Midbrain (tissue), 1 donor: ENCODE data around the gene CPNE7.
"Not testable (repeated sequence)": the region's sequence is repeated elsewhere in the genome, so short reads cannot be mapped to it uniquely, and the experiment has no call there.

Experiments
- DNase-seq: peaks from one replicate; lab custom pipeline; 2025; lab: John Stamatoyannopoulos, UW

CPNE7 gene

DNA sequence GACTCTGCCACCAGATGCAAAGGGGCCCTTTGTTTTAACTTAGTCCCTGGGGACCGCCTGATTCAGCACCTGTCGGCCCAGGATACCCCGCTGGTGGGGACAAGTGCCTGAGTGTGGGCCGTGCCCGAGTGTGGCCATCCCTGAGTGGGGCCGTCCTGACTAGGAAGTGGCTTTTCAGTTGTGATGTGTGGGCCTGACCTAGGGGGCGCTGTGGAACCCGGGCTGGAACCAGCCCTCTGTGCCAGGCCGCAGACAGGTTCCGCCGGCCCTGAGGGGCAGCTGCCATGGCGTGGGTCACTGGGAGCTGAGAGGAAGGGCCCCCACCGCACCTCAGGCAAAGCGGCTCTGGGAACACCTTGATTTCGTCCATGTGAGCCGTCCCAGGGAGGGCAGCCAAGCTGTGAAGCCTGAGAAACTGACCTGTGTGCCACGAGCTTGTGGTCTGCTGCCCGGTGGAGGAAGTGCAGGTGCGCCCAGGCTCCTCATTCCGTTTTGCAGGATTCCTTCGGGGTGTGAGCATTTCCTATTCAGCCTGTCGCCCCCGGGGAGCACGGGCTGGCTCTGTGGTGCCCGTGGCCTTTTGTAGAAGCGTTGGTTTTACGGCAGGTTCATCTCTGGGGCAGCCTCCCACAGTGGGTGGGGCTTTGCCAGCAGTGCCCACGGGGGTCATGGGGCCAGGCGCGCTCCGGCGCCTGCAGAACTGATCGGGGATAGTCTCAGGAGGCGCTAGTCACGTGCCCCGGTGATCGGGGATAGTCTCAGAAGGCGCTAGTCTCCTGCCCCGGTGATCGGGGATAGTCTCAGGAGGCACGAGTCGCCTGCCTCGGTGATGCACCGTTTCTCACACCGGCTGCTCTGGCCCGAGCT is 9.8 kb upstream of the CPNE7 start:
- DNase-seq = no peak

DNA sequence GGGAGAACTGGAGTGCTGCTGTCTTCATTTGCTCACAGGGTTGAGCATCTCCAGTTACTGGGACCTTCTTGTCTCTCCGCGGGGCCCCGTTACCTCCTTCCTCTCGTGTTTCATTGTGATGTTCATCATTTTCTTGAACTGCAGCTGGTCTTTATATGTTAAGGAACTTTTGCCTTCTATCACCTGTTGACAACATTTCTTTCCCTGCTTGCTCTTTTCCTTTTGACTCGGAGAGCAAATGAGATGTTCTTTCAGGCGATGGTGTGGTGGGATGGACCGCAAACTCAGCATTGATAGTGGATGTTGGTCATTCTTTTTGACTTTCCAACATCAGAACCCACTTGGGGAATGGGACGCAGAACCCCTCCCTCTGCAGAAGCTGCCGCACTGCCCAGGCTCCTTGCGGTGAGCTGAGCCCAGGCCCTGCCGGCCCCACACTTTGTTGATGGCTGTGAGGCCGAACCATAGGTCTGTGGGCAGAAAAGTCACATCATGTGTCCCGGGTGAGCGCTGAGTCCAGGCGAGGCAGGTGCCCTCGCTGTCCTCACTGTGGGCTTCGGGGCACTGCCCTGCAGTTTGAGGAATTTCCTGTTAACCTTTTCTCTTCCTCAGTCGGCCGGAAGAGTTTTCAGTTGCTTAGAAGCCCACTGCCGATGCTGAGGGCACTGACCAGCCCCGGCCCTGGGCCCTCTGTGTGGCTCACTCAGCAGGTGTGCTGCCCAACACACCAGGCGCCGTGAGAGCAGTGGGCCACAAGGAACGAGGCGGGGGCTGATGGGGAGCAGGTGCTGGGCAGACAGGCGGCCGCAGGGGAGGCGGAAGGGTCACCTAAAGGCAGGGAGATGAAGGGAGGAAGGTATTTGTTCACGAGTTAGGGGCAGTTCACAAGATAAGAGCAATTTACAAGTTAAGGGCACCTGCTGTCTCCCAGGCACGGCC is 7.6 kb upstream of the CPNE7 start:
- no peak for DNase-seq

DNA sequence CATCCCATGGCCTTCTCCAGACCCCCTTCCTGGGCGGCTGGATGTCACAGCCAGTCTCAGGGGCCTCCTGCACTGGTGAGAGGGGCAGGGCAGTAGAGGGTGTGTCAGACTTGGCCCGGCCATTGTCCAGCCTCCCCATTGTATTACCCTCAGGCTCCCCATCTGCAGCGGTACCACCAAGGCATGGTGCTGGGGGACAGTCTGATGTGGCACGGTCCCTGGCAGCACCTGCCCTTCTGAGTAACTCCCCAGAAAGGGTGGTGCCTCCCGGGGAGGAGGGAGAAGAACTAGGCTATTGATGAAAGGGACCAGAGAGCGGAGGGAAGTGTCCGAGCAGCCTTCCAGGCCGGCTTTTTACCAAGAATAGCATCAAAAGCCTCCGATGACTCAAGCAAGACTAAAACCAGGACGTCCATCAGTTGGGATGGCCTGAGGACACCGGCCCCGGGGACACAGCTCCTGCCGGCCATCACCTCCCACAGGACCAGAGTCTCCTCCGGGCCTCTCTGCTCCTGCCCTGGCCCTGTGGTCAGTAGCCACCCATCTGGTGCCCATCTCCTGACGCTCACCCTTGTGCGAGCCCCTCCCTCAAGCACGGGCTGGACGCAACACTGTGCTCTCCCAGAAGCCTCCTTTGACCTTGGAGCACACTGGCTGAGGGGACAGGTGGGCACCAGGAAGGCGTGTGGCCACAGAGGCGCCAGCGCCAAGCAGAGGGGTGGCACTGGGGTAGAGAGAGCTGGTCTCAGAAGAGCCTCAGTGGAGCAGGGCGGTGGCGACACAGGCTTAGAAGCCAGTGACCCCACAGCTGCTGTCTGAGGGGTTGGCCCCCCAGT is 5.8 kb upstream of the CPNE7 start:
- DNase-seq = no peak

DNA sequence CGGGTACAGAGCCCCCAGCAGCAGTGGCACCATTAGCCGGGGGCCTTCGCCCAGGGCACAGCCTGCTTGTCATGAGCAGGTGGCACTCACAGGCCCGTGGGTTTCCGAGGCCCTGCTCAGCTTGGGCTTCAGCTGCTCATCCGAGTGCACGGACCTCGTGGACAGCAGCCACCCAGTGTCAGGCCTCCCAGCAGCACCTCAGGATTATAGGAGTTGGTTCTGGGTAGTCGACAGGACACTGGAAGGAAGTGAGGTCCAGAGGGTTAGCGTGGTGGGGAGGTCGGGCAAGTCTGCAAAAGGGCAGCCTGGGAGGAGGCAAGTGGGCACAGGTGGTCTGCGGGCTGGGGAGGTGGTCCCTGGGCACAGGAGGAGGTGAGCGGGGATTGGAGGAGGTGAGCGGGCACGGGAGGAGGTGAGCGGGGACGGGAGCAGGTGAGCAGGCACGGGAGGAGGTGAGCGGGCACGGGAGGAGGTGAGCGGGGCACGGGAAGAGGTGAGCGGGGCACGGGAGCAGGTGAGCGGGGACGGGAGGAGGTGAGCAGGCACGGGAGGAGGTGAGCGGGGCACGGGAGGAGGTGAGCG is 5.1 kb upstream of the CPNE7 start:
- no peak for DNase-seq

DNA sequence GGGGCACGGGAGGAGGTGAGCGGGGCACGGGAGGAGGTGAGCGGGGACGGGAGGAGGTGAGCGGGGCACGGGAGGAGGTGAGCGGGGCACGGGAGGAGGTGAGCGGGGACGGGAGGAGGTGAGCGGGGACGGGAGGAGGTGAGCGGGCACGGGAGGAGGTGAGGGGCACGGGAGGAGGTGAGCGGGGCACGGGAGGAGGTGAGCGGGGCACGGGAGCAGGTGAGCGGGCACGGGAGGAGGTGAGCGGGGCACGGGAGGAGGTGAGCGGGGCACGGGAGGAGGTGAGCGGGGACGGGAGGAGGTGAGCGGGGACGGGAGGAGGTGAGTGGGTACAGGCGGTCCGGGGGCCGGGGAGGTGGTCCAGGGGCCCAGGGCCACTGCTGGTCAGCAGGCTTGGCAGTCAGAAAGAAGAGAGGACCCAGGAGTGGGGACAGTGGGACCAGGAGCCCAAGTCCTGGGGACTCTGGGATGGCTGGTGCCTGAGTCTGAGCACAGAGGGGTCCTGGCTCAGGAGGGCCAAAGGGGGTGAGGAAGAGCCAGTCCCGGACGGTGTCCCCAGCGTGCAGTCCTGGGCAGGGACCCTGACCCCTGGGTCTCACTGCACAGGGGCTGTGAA is 4.5 kb upstream of the CPNE7 start:
- not testable (repeated sequence) for DNase-seq

DNA sequence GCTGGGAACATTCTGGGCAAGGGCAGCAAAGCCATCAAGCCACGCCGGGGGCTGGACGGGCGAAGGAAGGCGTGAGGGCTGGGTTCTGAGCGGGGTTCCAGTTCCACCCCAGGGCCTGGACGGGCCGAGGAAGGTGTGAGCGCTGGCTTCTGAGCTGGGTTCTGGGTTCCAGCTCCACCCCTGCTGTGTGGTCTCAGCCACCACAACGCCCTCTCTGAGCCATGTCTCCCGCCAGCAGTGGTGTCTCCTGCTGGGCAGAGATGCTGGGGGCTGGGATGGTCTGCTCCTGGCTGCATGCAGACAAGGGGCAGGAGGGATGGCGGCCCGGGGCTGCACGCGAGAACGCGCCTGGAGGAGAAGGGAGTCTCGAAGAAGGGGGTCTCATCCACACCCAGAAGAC is 3.9 kb upstream of the CPNE7 start:
- DNase-seq = no peak

DNA sequence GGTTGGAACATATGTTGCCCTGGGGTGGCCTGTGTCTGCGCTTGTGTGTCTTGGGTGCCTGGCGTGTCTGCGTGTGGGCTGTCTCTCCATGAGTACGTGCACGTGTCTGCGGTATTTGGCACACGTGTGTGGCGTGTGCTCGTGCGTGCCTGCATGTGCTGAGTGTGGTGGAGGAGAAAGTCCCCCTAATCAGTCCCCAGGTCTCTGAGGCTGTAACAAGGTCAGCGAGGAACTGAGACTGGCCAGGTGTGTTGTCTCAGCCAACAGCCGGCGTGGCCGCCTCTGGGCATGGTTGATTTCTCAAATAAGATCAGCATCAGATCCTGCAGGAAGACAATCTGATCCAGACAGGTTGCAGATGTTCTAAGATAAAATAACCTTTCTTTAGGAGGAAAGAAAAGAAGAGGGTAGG is 3.5 kb upstream of the CPNE7 start:
- DNase-seq = no peak

DNA sequence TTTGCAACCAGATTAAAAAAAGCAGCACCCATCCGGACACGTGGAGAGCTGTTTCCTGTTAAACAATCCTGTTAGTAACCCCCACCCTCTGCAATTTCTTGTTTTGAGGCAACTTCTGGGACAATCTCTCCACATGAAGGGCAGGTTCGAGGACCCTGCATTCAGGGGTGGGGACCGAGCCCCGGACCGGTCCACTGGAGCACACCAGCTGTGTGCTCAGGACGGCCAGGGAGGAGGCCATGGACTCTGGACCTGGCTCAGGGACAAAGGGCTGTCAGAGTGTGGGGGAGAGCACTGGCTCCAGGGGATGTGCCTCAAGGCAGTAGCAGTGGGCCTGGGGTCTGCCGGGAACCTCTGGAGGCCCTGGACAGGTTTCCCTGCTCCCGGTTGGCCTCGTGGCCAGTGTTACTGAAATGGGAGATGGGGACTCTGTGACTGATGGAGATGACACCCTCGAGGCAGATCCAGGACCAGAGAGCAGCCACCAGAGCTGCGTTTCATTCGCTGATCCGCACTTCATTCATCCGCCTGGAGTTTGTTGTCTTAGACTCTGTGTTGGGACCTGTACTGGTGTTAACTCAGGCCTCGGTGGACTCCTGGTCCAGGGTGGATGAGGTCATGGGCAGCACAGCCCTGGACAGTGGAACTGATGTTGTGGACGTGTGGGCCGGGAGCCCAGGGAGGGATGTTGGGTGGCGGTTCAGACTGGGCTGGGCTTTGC is 2.9 kb upstream of the CPNE7 start:
- no peak for DNase-seq

DNA sequence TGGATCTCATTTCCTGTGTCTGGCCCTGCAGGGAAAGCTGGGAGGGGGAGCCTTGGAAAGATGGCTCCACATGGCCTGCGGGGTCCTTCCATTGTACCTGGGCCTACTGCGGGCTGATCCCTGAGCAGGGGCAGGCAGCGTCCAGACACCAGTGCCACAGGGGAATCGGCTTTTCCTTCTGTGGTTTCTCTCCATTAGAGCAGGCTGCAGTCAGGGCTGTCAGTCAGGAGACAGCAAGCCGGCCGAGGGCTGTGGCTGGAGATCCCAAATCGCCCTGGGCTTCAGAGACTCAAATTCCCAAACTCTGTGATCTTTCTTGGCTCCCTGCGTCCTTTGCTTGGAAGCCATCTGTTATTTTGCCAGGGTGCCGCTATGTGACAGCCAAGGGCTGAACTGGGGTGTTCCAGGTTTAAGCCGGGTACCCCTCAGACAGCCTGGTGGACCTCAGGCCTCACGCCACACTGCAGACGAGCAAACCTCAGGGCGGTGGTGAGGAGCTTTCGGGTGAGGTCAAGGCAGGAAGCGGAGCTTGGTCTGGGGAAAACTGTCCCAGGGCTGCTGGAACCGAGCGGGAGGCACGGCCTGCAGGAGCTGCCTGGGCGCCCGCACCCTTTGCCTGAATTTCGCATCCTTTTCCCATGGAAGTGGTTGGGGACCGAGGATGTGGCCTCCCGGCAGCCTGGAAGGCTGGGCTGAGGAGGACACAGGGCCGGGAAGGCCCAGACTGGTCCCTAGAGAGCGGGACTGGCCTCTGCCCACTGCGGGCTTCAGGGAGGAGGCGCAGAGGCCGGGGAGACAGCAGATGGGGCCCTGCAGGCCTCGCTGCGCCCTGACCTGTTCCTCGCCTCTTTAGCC is 1.5 kb upstream of the CPNE7 start:
- DNase-seq = no peak

DNA sequence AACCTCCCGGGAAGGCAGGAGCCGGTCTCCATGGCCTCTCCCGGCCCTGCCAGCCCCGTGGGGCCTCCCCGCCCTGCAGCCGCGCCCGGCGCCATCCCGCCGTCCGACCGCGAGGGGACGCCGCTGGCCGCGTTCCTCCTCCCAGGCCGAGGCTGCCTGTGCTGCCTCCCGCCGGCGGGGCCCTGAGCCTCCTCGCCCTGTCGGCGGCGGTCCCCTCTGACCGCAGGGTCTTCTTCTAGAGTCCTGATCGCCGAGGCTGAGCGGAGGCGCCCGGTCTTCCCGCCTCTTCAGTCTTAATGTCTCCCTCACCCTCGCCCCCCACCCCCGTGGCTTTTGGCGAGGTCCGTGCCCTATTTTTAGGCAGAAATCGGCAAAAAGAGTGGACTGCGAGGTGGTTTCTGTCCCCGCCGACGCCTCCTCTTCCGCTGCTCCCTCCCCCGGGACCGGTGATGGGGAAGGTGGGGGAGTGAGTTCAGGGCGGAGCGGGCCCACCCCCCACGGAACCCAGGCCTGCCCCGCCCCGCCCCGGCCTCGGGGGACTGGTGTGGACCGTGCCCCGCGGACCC is 794 bp upstream of the CPNE7 start:
- no peak for DNase-seq

DNA sequence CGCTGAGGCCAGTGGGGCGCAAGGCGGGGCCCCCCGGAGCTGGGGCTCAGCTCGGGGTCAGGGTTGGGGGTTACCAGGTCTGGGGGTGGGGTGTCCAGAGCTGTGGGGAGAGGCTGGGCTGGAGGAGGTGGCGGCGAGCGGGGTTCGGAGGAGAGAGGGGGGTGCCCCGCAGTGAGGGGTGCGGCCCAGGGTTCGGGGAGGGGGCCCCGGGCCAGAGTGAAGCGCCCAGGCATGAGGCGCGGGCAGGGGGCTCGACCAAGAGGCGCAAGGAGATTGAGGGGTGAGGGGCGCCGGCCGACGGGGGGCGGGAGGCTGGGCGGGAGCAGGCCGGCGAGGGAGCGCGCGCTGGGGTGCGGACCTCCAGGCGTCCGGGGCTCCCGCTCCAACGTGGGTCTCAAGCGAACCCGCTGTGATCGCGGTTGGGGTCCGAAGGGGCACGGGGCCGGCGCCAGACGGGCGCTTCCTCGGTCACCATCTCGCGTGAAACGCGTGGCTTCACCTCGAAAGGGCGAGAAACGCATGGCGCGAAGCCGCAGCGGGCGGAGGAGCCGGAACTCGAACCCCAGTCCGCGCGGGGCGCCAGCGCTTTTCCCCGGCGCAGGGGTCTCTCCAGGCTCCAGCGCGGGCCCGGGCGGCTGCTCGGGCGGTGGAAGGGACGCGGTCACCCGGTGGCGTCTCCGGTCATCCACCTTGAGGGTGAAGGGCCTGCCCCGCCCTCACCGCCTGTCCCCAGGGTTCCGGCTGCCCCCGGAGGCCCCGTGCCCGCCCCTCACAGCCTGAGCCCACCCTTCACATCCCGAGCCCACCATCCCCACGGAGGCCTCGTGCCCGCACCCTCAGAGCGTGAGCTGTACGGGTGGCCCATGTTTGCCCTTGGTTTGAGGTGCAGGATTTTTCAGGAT is 846 bp downstream of the CPNE7 start:
- DNase-seq = no peak

DNA sequence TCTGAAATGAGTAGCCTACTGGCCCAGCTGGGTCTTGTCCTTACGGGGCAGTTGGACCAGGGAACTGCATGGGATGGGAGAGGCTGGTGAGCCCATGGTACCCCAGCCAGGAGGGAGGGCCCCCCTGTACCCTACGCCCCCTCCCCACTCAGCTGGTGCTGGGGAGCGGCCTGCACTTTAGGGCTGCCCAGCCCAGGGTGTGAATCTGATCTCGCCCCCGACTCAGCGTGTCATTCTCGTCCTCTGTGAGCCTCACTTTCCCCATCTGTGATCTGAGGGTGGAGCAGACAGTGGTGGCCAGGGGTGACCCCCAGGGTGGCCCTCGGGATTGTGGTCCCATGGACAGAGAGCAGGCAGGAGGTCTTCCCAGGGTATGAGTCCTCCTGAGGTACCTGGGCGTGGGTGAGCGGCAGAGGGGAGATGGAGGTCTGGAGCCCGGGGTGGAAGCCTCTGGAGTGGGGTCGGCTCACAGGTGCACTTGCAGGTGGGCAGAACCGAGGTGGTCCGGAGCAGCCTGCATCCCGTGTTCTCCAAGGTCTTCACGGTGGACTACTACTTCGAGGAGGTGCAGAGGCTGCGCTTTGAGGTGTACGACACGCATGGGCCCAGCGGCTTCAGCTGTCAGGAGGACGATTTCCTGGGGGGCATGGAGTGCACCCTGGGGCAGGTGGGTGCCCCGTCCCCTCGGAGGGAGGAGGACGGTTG is 1.6 kb downstream of the CPNE7 start:
- DNase-seq = no peak

DNA sequence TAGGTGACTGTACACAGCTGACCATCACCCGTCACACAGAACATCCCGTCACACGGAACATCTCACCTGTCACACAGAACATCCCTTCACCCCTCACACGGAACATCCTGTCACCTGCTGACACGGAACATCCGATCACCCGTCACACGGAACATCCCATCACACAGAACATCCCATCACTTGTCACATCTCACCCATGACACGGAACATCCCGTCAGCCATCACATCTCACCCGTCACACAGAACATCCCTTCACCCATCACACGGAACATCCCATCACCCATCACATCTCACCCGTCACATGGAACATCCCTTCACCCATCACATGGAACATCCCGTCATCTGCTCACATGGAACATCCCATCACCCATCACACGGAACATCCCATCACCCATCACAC is 3.8 kb downstream of the CPNE7 start:
- no peak for DNase-seq

DNA sequence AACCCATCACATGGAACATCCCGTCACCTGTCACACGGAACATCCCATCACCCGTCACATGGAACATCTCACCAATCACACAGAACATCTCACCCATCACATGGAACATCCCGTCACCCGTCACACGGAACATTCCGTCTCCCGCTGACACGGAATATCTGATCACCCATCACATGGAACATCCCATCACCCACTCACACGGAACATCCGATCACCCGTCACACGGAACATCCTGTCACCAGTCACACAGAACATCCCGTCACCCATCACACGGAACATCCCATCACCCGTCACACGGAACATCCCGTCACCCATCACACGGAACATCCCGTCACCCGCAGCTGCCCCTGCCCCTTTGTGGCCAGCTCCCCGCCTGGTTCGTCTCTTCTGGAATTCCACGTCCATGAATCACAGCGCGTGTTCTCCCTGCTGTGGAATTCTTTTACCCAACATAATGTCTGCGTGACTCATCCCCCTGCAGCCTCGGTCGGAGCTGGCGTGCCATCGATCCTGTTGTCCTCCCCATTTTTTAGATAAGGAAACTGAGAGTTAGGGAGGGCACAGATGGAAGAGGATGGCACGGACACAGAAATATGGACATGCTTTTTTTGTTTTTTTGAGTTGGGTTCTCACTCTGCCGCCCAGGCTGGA is 5.6 kb downstream of the CPNE7 start:
- DNase-seq = no peak

DNA sequence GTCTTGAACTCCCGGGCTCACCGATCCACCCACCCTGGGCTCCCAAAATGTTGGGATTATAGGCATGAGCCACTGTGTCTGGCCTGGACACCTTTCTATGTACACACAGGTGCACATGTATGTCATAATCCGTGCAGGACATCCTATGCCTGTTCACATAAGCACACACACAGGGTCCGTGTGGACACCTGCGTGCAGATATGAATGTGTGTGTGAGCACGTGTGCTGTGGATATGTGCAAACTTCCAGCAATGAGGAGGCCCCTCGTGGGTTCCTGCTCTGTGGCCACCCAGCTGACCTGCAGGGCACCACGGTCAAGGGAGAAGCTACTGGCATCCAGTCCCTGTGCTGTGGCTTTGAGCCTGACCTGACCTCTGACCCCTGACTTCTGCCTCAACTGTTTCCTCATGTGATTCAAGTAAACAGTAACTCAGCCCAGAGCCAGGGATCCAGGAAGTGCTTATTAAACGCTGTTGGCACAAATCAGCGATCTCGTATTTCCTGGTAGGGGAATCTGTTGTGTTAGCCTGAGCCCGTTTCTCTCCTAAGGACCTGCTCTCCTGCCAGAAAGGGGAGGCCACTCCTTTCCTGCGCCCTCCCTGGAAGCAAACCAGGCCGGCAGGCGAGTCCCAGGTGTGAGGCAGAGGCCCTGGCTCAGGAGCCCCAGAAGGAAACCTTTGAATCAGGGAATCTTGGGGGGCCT is 6.5 kb downstream of the CPNE7 start:
- DNase-seq = no peak

DNA sequence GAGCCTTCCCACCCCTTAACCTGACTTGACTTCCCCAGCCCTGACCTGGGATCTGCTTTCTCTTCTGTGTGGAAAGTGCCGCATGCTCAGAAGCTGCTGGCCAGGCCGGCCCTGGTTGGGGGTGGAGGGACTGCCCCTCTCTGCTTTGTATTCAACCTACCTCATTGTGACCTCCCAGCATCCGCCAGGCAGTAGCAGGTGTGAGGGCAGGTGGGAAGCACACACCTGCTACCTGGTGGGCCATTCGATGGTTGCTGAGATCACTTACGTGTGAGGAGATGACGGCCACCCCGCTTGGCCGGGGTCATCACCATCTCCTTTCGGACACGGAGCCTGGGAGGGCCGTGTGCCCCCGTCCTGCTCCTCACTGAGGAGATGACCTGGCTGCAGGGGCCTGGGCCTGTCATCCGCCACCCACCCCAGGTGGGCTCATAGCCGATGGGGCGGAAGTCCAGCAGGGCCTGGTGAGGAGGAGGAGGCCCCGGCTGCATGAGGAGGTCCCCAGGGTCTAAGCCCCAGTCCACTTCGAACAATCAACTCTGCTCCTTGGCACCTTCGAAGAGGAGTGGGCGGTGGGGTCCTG is 7.1 kb downstream of the CPNE7 start:
- DNase-seq = no peak
